GM12878 (cell line): ENCODE results near the gene ISCU. TPM values are rescaled to one million over a fixed set of nuclear protein-coding genes. Genes with fewer than 3 reads are reported as not detected.

ENCODE experiments used
- BACH1 ChIP-seq: fragments of 450-650 bp; IDR thresholded peaks from 2 replicates; pipeline ENCODE4 v1.6.1; 2017; ENCODE audit warnings: mild to moderate bottlenecking, borderline replicate concordance
- BHLHE40 ChIP-seq, 2 experiments: fragments of 450-650 bp in 1 of 2; IDR thresholded peaks; 2 replicates each; pipeline ENCODE4 v1.6.1; 2011 to 2017; ENCODE audit warnings: low read depth in 2 of 2, borderline replicate concordance in 1 of 2, improper control_type of control experiment in 1 of 2, low read length in 1 of 2, mild to moderate bottlenecking in 1 of 2
- BRCA1 ChIP-seq: IDR thresholded peaks from 2 replicates; pipeline ENCODE4 v1.6.1; 2011; ENCODE audit warnings: low read depth, low read length, improper control_type of control experiment
- E2F4 ChIP-seq: IDR thresholded peaks from 2 replicates; pipeline ENCODE4 v1.6.1; 2012; ENCODE audit warnings: low read depth, low read length, improper control_type of control experiment
- EED ChIP-seq: sonication (generic); IDR thresholded peaks from 2 replicates; pipeline ENCODE4 v1.6.1; 2016; ENCODE audit warnings: antibody characterized with exemption, low read depth
- FOXM1 ChIP-seq: IDR thresholded peaks from 2 replicates; pipeline ENCODE4 v1.6.1; 2012; ENCODE audit warnings: low read depth, mild to moderate bottlenecking, inconsistent platforms, low read length, moderate library complexity
- GABPA ChIP-seq: IDR thresholded peaks from 2 replicates; pipeline ENCODE4 v1.6.1; 2014; ENCODE audit warnings: antibody characterized with exemption, low read depth, mild to moderate bottlenecking, inconsistent platforms
- IKZF2 ChIP-seq, 2 experiments: fragments of 450-650 bp; IDR thresholded peaks; 2 replicates each; pipeline ENCODE4 v1.6.1; 2017; ENCODE audit warnings: mild to moderate bottlenecking in 2 of 2, moderate library complexity in 2 of 2
- LARP7 ChIP-seq: fragments of 450-650 bp; IDR thresholded peaks from 2 replicates; pipeline ENCODE4 v1.6.1; 2017; ENCODE audit warnings: mild to moderate bottlenecking
- MTA2 ChIP-seq: fragments of 450-650 bp; IDR thresholded peaks from 2 replicates; pipeline ENCODE4 v1.6.1; 2016; ENCODE audit warnings: low read depth, mild to moderate bottlenecking, moderate library complexity
- NFYA ChIP-seq: IDR thresholded peaks from 2 replicates; pipeline ENCODE4 v1.6.1; 2011; ENCODE audit warnings: low read depth, mild to moderate bottlenecking, low read length, improper control_type of control experiment, borderline replicate concordance
- NR2C2 ChIP-seq: IDR thresholded peaks from 2 replicates; pipeline ENCODE4 v1.6.1; 2011; ENCODE audit warnings: borderline replicate concordance, low read depth; ENCODE audit not compliant: control insufficient read depth, insufficient read length
- RB1 ChIP-seq: fragments of 450-650 bp; formaldehyde crosslinking; IDR thresholded peaks from 2 replicates; pipeline ENCODE4 v1.6.1; 2017; ENCODE audit warnings: mild to moderate bottlenecking, borderline replicate concordance
- RFX5 ChIP-seq: IDR thresholded peaks from 2 replicates; pipeline ENCODE4 v1.6.1; 2011; ENCODE audit warnings: low read depth, low read length, improper control_type of control experiment
- SIX5 ChIP-seq: IDR thresholded peaks from 2 replicates; pipeline ENCODE4 v1.6.1; 2011; ENCODE audit warnings: mild to moderate bottlenecking, low read depth, low read length, moderate library complexity; ENCODE audit not compliant: severe bottlenecking
- SMC3 ChIP-seq: IDR thresholded peaks from 2 replicates; pipeline ENCODE4 v1.6.1; 2011; ENCODE audit warnings: low read length, improper control_type of control experiment, borderline replicate concordance
- STAT1 ChIP-seq: fragments of 450-650 bp; conservative IDR thresholded peaks from 2 replicates; pipeline ENCODE4 v1.6.1; 2014; ENCODE audit warnings: antibody characterized with exemption, mild to moderate bottlenecking
- YY1 ChIP-seq: IDR thresholded peaks from 2 replicates; pipeline ENCODE4 v1.6.1; 2011; ENCODE audit warnings: low read depth, mild to moderate bottlenecking, low read length
- polyA plus RNA-seq, 11 experiments: library from polyadenylated mRNA; depleted of rRNA in 4 of 11; unstranded in 6 of 11; stranded (reverse) in 5 of 11; fragments of >200 nt; fragmentation: Nextera tagmentation in 4 of 11; fragmentation: Illumina TruSeq in 1 of 11; extraction: Ambion mirVana in 4 of 11; extraction: Trizol in 1 of 11; gene quantifications; 1 replicate in 1 of 11; 2 replicates in 10 of 11; pipeline versions ENCODE4 v1.2.1 to v1.2.3, GENCODE V29; 2011 to 2016; ENCODE audit warnings: inconsistent platforms in 2 of 11, missing spikeins in 2 of 11, low read depth in 1 of 11
- total RNA-seq, 4 experiments: library from RNA; depleted of rRNA in 3 of 4; stranded (reverse); fragments of >200 nt in 3 of 4; fragmentation: Illumina TruSeq in 1 of 4; extraction: Trizol in 1 of 4; gene quantifications; 2 replicates each; pipeline versions ENCODE4 v1.2.1 to v1.2.3, GENCODE V29; 2013 to 2021
- TF ChIP-seq, protein P1 (sequence below): fragments of 450-650 bp; IDR thresholded peaks from 2 replicates; pipeline ENCODE4 v1.6.1; 2017; ENCODE audit warnings: antibody characterized with exemption, mild to moderate bottlenecking, moderate library complexity
- TF ChIP-seq, protein P2 (sequence below): fragments of 450-650 bp; IDR thresholded peaks from 2 replicates; pipeline ENCODE4 v1.6.1; 2017; ENCODE audit warnings: mild to moderate bottlenecking, low read depth, inconsistent platforms; ENCODE audit not compliant: poor library complexity, severe bottlenecking
- TF ChIP-seq, protein P3 (sequence below): fragments of 450-650 bp; IDR thresholded peaks from 2 replicates; pipeline ENCODE4 v1.6.1; 2017; ENCODE audit warnings: low read depth, mild to moderate bottlenecking, moderate library complexity

ISCU gene
- total and polyA plus RNA-seq, 10 of the 15 experiments (the other 5 are each of a cell fraction or from before 2014, with no cell fraction given) = 32.8 to 260 (median 127) TPM

DNA sequence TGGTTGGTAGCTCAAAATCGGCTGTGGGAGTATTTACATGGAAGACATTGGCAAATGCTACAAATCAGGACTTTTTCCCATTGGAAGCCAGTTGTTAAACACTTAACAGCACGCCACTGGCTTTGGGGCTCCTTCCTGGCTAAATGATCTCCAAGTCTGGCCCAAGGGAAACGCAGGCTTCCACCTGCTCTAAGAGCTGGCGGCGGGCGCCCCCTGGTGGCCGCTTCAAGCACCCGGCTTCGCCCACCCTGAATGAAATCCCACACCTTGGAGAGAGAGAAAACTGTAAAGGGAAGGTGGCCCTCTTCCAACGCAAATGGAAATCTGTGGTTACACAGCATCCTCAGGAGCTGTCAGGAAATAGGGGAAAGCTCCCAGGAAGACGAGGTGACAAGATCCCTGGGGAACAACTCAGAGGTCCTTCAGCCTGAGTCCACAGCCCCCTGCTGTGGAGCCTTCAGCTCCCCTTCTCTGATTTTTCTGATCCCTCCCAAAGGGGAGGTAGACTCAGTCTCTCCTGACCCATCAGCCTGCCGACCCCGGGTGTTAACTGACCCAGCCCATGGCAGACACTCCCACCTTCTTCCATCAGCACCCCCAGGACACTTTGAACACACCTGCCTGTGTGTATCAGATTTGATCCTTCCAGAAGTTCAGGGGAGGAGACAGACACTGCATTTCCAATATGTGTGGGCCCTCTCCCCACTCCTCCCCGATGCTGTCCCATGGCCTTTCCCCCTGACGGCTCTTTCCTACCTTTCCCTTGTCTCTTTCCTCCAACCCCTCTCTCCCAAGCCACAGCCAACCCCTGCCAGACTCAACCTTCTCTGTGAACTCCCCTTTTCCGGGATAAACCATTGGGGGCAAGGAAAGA lies 55.9 kb downstream of the ISCU start (continued):
- TF ChIP-seq E2F4 (no peak), MTA2 (no peak), IKZF2 (IDR thresholded peaks at IDR 0.05) (peak; percentile 5 to 55; a peak in 3 of 4 replicates), RB1 (no peak), BHLHE40 (IDR thresholded peaks at IDR 0.05; ENCODE audit: borderline replicate concordance in 1 of 2, low read depth in 2 of 2, low read length in 1 of 2) (peak; percentile 1 to 31; a peak in 1 of 4 replicates), GABPA (no peak), EED (peak; percentile 64; the same call in 1 of the 2 replicates), YY1 (peak; percentile 84), LARP7 (no peak), NFYA (no peak), RFX5 (no peak), FOXM1 (no peak), BACH1 (no peak), SIX5 (no peak), NR2C2 (no peak), BRCA1 (no peak), SMC3 (peak; percentile 98), STAT1 (0 out of 2 replicates have a peak, but pooled peaks have one; percentile 72)
- TF ChIP-seq, protein P1, sequence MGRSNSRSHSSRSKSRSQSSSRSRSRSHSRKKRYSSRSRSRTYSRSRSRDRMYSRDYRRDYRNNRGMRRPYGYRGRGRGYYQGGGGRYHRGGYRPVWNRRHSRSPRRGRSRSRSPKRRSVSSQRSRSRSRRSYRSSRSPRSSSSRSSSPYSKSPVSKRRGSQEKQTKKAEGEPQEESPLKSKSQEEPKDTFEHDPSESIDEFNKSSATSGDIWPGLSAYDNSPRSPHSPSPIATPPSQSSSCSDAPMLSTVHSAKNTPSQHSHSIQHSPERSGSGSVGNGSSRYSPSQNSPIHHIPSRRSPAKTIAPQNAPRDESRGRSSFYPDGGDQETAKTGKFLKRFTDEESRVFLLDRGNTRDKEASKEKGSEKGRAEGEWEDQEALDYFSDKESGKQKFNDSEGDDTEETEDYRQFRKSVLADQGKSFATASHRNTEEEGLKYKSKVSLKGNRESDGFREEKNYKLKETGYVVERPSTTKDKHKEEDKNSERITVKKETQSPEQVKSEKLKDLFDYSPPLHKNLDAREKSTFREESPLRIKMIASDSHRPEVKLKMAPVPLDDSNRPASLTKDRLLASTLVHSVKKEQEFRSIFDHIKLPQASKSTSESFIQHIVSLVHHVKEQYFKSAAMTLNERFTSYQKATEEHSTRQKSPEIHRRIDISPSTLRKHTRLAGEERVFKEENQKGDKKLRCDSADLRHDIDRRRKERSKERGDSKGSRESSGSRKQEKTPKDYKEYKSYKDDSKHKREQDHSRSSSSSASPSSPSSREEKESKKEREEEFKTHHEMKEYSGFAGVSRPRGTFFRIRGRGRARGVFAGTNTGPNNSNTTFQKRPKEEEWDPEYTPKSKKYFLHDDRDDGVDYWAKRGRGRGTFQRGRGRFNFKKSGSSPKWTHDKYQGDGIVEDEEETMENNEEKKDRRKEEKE = no peak
- TF ChIP-seq, protein P2, sequence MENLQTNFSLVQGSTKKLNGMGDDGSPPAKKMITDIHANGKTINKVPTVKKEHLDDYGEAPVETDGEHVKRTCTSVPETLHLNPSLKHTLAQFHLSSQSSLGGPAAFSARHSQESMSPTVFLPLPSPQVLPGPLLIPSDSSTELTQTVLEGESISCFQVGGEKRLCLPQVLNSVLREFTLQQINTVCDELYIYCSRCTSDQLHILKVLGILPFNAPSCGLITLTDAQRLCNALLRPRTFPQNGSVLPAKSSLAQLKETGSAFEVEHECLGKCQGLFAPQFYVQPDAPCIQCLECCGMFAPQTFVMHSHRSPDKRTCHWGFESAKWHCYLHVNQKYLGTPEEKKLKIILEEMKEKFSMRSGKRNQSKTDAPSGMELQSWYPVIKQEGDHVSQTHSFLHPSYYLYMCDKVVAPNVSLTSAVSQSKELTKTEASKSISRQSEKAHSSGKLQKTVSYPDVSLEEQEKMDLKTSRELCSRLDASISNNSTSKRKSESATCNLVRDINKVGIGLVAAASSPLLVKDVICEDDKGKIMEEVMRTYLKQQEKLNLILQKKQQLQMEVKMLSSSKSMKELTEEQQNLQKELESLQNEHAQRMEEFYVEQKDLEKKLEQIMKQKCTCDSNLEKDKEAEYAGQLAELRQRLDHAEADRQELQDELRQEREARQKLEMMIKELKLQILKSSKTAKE = no peak
- TF ChIP-seq, protein P3, sequence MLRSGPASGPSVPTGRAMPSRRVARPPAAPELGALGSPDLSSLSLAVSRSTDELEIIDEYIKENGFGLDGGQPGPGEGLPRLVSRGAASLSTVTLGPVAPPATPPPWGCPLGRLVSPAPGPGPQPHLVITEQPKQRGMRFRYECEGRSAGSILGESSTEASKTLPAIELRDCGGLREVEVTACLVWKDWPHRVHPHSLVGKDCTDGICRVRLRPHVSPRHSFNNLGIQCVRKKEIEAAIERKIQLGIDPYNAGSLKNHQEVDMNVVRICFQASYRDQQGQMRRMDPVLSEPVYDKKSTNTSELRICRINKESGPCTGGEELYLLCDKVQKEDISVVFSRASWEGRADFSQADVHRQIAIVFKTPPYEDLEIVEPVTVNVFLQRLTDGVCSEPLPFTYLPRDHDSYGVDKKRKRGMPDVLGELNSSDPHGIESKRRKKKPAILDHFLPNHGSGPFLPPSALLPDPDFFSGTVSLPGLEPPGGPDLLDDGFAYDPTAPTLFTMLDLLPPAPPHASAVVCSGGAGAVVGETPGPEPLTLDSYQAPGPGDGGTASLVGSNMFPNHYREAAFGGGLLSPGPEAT = no peak
